Rectal smooth muscle tissue (tissue), 1 donor: Measurements from ENCODE around the gene ANKK1.

Source experiments
- H3K27ac ChIP-seq: one replicate; pipeline ENCODE4 v1.7.0; 2013; ENCODE audit warnings: low read depth, low read length, inconsistent platforms
- H3K27me3 ChIP-seq: one replicate; pipeline ENCODE4 v1.7.0; 2013; ENCODE audit warnings: low read length; ENCODE audit not compliant: control insufficient read depth, insufficient read depth
- H3K36me3 ChIP-seq: one replicate; pipeline ENCODE4 v1.7.0; 2013; ENCODE audit warnings: low read length; ENCODE audit not compliant: control insufficient read depth, insufficient read depth
- H3K4me1 ChIP-seq: one replicate; pipeline ENCODE4 v1.7.0; 2013; ENCODE audit warnings: low read length; ENCODE audit not compliant: control insufficient read depth, insufficient read depth
- H3K4me3 ChIP-seq: one replicate; pipeline ENCODE4 v1.7.0; 2013; ENCODE audit warnings: low read length
- H3K9ac ChIP-seq: one replicate; pipeline ENCODE4 v1.7.0; 2013; ENCODE audit warnings: low read length

ANKK1 gene

GRCh38 chr11:113386866-113387265, 713 bp upstream of the ANKK1 start:
- Histone ChIP-seq H3K9ac (no peak overlapping the region), H3K4me1 (no peaks in the 10 kb centered on the region), H3K36me3 (no peaks in the 10 kb centered on the region), H3K27me3 (peaks cover 7% of the 10 kb centered on the region), H3K27ac (no peak overlapping the region), H3K4me3 (no peak overlapping the region)

GRCh38 chr11:113389272-113389671, 1.7 kb downstream of the ANKK1 start:
- no peak overlapping the region for H3K9ac ChIP-seq
- H3K27ac ChIP-seq = no peak overlapping the region
- no peak overlapping the region for H3K4me3 ChIP-seq
- no peaks in the 10 kb centered on the region for H3K4me1 ChIP-seq
- no peaks in the 10 kb centered on the region for H3K36me3 ChIP-seq
- peaks cover 7% of the 10 kb centered on the region for H3K27me3 ChIP-seq

- Histone ChIP-seq H3K27ac (no peak overlapping the region), H3K4me3 (no peak overlapping the region), H3K9ac (no peak overlapping the region), H3K4me1 (no peaks in the 10 kb centered on the region), H3K36me3 (no peaks in the 10 kb centered on the region), H3K27me3 (peaks cover 7% of the 10 kb centered on the region)
Measured at GRCh38 chr11:113392236-113392921, 4.8 kb downstream of the ANKK1 start.

GRCh38 chr11:113393501-113393985, 6.0 kb downstream of the ANKK1 start:
- no peak overlapping the region for H3K9ac ChIP-seq
- H3K36me3 ChIP-seq = no peaks in the 10 kb centered on the region
- H3K4me3 ChIP-seq = no peak overlapping the region
- H3K27ac ChIP-seq = no peak overlapping the region
- H3K4me1 ChIP-seq = no peaks in the 10 kb centered on the region
- peaks cover 2% of the 10 kb centered on the region for H3K27me3 ChIP-seq

GRCh38 chr11:113394919-113395318, 7.3 kb downstream of the ANKK1 start:
- no peak overlapping the region for H3K27ac ChIP-seq
- no peak overlapping the region for H3K4me3 ChIP-seq
- no peaks in the 10 kb centered on the region for H3K36me3 ChIP-seq
- no peaks in the 10 kb centered on the region for H3K4me1 ChIP-seq
- H3K27me3 ChIP-seq = peaks cover 2% of the 10 kb centered on the region
- H3K9ac ChIP-seq = no peak overlapping the region

GRCh38 chr11:113395782-113396336, 8.3 kb downstream of the ANKK1 start:
- no peak overlapping the region for H3K4me3 ChIP-seq
- H3K27me3 ChIP-seq = peaks cover 2% of the 10 kb centered on the region
- H3K4me1 ChIP-seq = no peaks in the 10 kb centered on the region
- H3K27ac ChIP-seq = no peak overlapping the region
- H3K9ac ChIP-seq = no peak overlapping the region
- H3K36me3 ChIP-seq = no peaks in the 10 kb centered on the region

- no peak overlapping the region for H3K9ac ChIP-seq
- no peaks in the 10 kb centered on the region for H3K4me1 ChIP-seq
- H3K27me3 ChIP-seq = no peaks in the 10 kb centered on the region
- no peak overlapping the region for H3K4me3 ChIP-seq
- H3K27ac ChIP-seq = no peak overlapping the region
- no peaks in the 10 kb centered on the region for H3K36me3 ChIP-seq
Measured at GRCh38 chr11:113396690-113397089, 9.1 kb downstream of the ANKK1 start.

GRCh38 chr11:113397212-113397611, 9.6 kb downstream of the ANKK1 start:
- no peak overlapping the region for H3K4me3 ChIP-seq
- H3K9ac ChIP-seq = no peak overlapping the region
- H3K27me3 ChIP-seq = no peaks in the 10 kb centered on the region
- H3K27ac ChIP-seq = no peak overlapping the region
- H3K36me3 ChIP-seq = no peaks in the 10 kb centered on the region
- no peaks in the 10 kb centered on the region for H3K4me1 ChIP-seq

- no peak overlapping the region for H3K9ac ChIP-seq
- no peaks in the 10 kb centered on the region for H3K36me3 ChIP-seq
- no peak overlapping the region for H3K4me3 ChIP-seq
- no peaks in the 10 kb centered on the region for H3K4me1 ChIP-seq
- H3K27ac ChIP-seq = no peak overlapping the region
- no peaks in the 10 kb centered on the region for H3K27me3 ChIP-seq
Measured at GRCh38 chr11:113397821-113398220, 10.2 kb downstream of the ANKK1 start.

GRCh38 chr11:113398669-113399430, 11.3 kb downstream of the ANKK1 start:
- no peaks in the 10 kb centered on the region for H3K4me1 ChIP-seq
- no peak overlapping the region for H3K27ac ChIP-seq
- H3K27me3 ChIP-seq = no peaks in the 10 kb centered on the region
- no peak overlapping the region for H3K9ac ChIP-seq
- no peaks in the 10 kb centered on the region for H3K36me3 ChIP-seq
- H3K4me3 ChIP-seq = no peak overlapping the region

- H3K36me3 ChIP-seq = no peaks in the 10 kb centered on the region
Measured at GRCh38 chr11:113400631-113401230, 13.2 kb downstream of the ANKK1 start.

GRCh38 chr11:113401718-113402117, 14.1 kb downstream of the ANKK1 start:
- Histone ChIP-seq H3K4me3 (no peak overlapping the region), H3K36me3 (no peaks in the 10 kb centered on the region), H3K27ac (no peak overlapping the region), H3K4me1 (no peaks in the 10 kb centered on the region), H3K9ac (no peak overlapping the region), H3K27me3 (no peaks in the 10 kb centered on the region)

More at GRCh38 chr11:113400631-113401230, 13.2 kb downstream of the ANKK1 start:
- Histone ChIP-seq H3K27ac (no peak overlapping the region), H3K4me1 (no peaks in the 10 kb centered on the region), H3K27me3 (no peaks in the 10 kb centered on the region), H3K9ac (no peak overlapping the region), H3K4me3 (no peak overlapping the region)
